Stimulated activated CD4-positive, alpha-beta T cell treated with anti-CD3 and anti-CD28 coated beads, Interleukin-1b, Interleukin-23, amount 100 ng/mL, for 24 hours (primary cell): Measurements from ENCODE around the gene POSTN.

Experiments
- DNase-seq, 4 experiments: peaks; one replicate each; pipeline ENCODE4 v3.0.0-alpha.2; 2020; ENCODE audit warnings: low read depth in 4 of 4, low spot score in 1 of 4

Gene POSTN, protein sequence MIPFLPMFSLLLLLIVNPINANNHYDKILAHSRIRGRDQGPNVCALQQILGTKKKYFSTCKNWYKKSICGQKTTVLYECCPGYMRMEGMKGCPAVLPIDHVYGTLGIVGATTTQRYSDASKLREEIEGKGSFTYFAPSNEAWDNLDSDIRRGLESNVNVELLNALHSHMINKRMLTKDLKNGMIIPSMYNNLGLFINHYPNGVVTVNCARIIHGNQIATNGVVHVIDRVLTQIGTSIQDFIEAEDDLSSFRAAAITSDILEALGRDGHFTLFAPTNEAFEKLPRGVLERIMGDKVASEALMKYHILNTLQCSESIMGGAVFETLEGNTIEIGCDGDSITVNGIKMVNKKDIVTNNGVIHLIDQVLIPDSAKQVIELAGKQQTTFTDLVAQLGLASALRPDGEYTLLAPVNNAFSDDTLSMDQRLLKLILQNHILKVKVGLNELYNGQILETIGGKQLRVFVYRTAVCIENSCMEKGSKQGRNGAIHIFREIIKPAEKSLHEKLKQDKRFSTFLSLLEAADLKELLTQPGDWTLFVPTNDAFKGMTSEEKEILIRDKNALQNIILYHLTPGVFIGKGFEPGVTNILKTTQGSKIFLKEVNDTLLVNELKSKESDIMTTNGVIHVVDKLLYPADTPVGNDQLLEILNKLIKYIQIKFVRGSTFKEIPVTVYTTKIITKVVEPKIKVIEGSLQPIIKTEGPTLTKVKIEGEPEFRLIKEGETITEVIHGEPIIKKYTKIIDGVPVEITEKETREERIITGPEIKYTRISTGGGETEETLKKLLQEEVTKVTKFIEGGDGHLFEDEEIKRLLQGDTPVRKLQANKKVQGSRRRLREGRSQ

GRCh38 chr13:37598597-37598996 is at the start of gene POSTN:
POSTN (minus strand) TSS chr13:37598768; CDS start chr13:37598726, 42 bp downstream.
- no peak for DNase-seq

GRCh38 chr13:37647031-37647650 is 48.6 kb upstream of the POSTN start:
- DNase-seq: no peak

GRCh38 chr13:37646531-37646930 is 48.0 kb upstream of the POSTN start:
- no peak for DNase-seq

DNA sequence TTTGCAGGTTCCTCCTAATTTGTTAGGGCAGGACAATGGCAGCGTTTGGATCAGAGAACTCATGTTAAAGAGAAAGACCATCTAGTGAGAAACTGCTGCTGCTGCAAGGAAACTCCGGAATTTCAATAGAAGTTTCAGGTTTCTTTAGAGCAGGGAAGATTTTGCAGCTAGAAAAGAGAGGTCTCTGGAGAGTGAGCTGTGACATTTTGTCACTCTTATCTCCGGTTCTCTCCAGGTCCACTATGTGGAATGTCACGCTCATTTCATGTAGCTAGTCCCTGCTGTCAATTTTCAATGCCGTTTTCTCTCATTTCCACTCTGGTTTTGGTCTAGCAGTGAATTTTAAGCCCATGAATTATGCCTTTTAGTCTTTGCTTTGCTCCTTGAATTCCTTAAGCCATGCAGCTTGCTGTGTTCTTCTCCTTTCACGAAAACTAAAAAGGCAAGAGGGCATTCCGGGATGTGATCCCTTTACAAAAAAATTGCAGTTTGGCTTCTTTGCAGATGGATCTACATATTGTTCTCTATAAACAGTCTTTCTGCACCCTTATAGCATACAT is 46.7 kb upstream of the POSTN start:
- no peak for DNase-seq

GRCh38 chr13:37641391-37641790 is 42.8 kb upstream of the POSTN start:
- no peak for DNase-seq

DNA sequence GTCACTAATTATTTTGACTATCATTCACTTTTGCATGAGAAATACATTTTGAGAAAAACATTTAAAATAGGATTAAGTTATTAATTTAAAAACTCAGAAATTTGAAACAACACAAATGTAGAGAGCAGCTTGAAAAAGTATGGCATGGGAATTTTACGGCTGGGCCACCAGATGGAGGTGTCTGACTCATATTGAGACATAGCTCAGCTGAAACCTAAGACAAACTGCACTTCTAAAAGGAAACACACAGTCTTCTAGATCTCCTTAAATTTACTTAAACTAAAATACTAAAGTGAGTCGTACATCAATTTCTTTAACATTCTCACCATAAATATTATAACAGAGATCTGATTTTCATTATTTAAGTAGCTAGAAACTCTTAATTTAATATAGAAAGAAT is 41.9 kb upstream of the POSTN start:
- DNase-seq: no peak

DNA sequence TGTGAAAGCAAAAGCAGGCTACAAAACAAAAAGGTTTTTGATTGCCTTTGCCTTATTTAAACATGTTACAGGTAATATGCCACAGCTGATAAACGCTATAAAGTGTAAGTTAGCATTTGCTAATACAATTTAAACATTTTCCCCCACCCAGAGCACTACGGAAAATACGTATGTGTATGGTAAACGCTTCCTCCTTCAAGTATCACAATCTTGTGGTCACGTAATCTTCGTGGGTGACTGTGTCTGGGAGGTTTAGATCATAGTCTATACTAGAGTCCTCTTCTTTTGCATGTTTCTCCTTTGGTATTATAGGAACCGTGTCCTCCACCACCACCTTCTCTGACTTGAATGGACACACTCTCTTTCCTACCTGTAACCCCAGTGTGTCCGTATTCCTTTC is 38.1 kb upstream of the POSTN start:
- no peak for DNase-seq

DNA sequence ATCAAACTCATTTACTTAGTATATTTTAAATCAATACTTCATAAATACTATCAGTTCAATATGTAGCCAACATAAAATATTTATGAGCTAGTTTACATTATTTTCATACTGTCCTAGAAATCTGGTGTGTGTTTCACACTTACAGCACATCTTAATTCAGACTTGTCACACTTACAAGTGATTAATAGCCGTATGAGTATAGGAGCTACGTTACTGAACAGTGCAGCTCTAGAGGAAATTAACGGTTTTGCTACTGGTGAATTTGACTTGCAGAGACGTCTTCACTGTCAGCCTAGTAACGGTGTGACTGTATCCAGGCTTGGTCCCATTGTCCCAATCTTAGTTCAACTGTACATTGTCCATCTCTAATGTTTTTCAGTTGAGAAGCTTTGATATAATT is 33.7 kb upstream of the POSTN start:
- no peak for DNase-seq

DNA sequence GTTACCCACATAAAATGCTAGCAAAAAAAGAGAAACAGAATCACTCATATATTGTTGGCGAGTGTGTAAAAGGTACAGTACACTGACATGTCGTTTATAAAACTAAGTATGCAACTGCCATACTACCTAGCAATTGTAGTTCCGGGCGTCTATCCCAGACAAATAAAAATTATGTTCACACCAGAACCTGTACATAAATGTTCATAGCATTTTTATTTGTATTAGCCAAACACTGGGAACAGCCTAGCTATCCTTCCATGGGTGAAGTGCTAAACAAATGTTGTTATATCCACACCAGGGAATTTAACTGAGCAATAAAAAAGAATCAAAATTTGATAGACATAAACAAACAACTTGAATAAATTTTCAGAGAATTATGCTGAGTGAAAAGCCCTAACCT is 28.9 kb upstream of the POSTN start:
- no peak for DNase-seq

GRCh38 chr13:37621811-37622361 is 23.3 kb upstream of the POSTN start:
- DNase-seq: no peak

DNA sequence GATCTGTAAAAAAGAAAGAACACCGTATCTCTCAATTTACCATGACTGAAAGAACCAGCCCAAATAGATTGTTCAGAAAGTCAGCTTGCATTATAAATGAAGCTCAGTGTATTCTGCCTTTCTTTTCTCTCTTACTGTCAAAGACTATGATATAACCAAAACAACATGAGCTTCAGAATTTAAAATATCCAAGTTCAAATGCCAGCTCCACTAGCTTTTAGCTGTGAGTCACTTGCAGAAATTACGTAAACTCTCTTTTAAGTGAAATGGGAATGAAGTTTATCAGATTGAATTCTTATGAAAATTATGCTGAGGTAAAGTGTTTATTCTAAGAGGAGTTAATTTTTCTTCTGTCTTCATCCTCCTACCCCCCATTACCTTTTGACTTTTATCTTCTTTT is 20.0 kb upstream of the POSTN start:
- DNase-seq: no peak

DNA sequence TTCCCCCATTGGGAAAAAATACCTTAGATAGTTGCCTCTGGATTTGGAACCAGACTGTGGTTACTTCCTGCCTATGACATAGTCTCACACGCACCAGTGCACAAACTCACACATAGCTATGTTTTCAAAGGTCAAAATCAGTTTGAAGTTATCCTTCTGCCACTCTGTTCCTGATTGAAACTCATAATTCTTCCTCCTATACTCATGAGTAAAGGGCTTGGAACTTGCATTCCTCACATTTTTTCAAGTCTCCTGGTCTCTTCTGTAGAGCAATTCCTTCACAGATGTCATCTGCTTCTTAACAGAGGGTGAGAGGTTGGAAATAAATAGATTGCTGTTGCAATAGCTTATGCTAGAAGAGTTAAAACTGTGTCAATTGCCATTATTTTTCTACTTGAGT is 18.6 kb upstream of the POSTN start:
- no peak for DNase-seq

- no peak for DNase-seq
Measured at GRCh38 chr13:37616131-37616530, 17.6 kb upstream of the POSTN start.

GRCh38 chr13:37615276-37615675 is 16.7 kb upstream of the POSTN start:
- no peak for DNase-seq

DNA sequence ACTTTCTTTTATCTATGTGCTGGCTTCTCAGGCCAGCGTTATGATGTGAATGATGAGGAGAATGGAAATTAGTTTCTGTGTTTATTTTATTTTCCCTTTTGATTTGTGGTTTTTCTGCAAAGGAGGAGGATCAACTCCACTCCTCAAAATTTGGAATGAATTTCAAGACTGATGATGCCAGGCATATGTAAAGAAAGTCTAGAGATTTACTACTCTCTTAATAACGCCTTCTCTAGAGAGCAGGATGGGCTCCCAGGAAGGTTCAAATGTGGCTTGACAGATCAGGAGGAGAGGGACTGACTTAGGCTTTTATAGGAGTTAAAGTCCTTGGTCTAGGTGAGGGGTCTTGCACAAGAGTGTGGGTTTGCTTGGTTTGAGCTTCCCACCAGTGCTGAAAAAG is 15.1 kb upstream of the POSTN start:
- DNase-seq: no peak

DNA sequence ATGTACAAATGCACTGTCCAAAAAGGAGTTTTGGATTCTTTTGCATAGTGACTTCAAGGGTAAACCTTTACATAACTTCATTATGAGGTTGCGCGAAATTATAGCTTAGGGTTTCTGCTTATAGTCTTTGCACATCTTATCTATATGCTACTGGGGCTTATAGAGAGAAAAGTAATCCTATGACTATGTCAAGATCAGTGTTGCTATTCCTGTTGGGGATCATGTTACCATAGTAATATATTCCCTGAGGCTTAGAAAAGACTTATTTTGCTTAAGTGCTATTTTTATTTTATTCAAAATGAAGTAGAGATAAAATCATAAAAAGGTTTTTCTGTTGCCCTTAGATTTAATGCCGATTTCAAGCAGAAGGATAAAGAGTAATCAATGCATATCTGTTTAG is 14.7 kb upstream of the POSTN start:
- no peak for DNase-seq

GRCh38 chr13:37608750-37609339 is 10.3 kb upstream of the POSTN start:
- DNase-seq: no peak

DNA sequence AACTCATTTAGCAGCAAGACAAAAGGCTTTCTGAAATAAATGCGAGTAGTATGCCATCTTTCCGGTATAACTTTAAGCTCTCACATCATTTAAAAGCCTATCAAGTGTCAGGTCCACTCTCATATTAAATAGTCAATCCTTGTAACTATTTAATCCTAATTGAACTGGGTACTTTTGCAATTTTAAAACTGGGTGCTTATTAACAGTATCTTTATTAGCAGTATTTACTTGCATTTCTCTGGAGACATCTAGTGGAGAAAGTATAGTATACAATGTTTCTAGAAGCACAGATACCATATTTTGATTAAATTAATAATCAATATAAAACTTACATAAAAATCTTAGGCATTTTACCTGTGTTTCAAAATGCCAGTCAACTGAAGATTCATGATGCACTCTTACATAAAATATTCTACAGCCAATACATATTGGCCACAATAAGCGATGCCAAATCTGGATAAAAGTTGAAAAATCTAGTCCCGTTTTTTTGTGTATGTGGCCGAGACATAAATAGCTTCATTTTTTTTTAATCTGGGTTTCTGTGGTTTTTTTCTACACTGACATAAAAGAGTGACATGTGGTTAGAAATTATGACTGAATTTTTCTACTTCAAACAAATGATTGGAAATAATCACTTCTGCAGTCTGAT is 4.3 kb upstream of the POSTN start:
- no peak for DNase-seq

- no peak for DNase-seq
Measured at GRCh38 chr13:37601648-37602440, 3.3 kb upstream of the POSTN start.

- DNase-seq: no peak
Measured at GRCh38 chr13:37599519-37599918, 951 bp upstream of the POSTN start.
